ENCODE results near the gene B3GNT9. TPM values are rescaled to one million over a fixed set of nuclear protein-coding genes. Genes with fewer than 3 reads are reported as not detected.

B3GNT9 gene
- total RNA-seq, 1 experiment from 2014 or later, result 4.0 TPM

- POLR2A ChIA-PET (ENCODE audit: unreplicated experiment), result interaction anchor here (0.6 kb wide), 1 partner anchor 48 kb away, joined by 8 read pairs; no protein-coding TSS in a partner anchor
- no peak for TF ChIP-seq EZH2 (IDR thresholded peaks at IDR 0.05; ENCODE audit: low read depth)
- TF ChIP-seq CTCF (conservative IDR thresholded peaks at IDR 0.05), result peak; percentile 70; the same call in 1 of the 2 replicates
- Histone ChIP-seq H3K79me2 (ENCODE audit: low read depth) (peaks cover 30% of the 10 kb centered on the region), H3K27ac (peak within 1 kb of the TSS; percentile 75), H3K4me2 (peak within 1 kb of the TSS; percentile 95), H3K27me3 (ENCODE audit: insufficient read depth, low read depth) (no peaks in the 10 kb centered on the region), H3K36me3 (ENCODE audit: low read depth) (peaks cover 25% of the 10 kb centered on the region; the same call in 1 of the 2 replicates), H3K4me3 (peak within 1 kb of the TSS; percentile 89), H3F3A (ENCODE audit: insufficient read depth, low read depth) (peaks cover 50% of the 10 kb centered on the region), H2AFZ (peak within 1 kb of the TSS; percentile 85), H3K4me1 (replicated peaks; ENCODE audit: insufficient read depth) (peaks cover 40% of the 10 kb centered on the region), H3K9me2 (ENCODE audit: insufficient read depth) (no peaks in the 10 kb centered on the region), H3K9me3 (ENCODE audit: insufficient read depth, low read depth) (no peaks in the 10 kb centered on the region), H4K20me1 (ENCODE audit: insufficient read depth) (peaks cover 12% of the 10 kb centered on the region)
- CTCF ChIA-PET, result interaction anchor here (1.0 to 1.8 kb wide), 3 partner anchors 45 to 245 kb away, joined by 3 to 7 read pairs (median 6); no protein-coding TSS in a partner anchor
- intact Hi-C loops (cut with micrococcal nuclease; ENCODE audit: unreplicated experiment), result loop anchor here (1.0 to 10.0 kb wide), 6 partner anchors 47 to 266 kb away; partner anchors contain the start of genes B3GNT9 and TPPP3
- BruUV-seq (replicated peaks), result no TSS peak
- peak; percentile 65 to 79 for DNase-seq
Measured at GRCh38 chr16:67199011-67199807, 48.4 kb upstream of the B3GNT9 start, which contains the start of gene ELMO3. Gene ELMO3, plus strand, starts transcription at chr16:67199131. Its CDS starts 196 bp downstream, at chr16:67199327.

- no peak overlapping the region for H2AFZ ChIP-seq
- ChIA-PET POLR2A (ENCODE audit: unreplicated experiment) (interaction anchor here (0.6 to 1.1 kb wide), 4 partner anchors 29 to 303 kb away, joined by 4 to 8 read pairs (median 4); no protein-coding TSS in a partner anchor), CTCF (interaction anchor here (0.6 to 1.8 kb wide), 9 partner anchors 28 to 244 kb away, joined by 3 to 10 read pairs (median 4); partner anchors contain the start of gene TMEM208)
- no peaks in the 10 kb centered on the region for H3K9me3 ChIP-seq (ENCODE audit: insufficient read depth, low read depth)
- peak overlapping the region; percentile 75 for H3K27ac ChIP-seq
- H4K20me1 ChIP-seq (ENCODE audit: insufficient read depth), result peaks cover 19% of the 10 kb centered on the region
- intact Hi-C loops (cut with micrococcal nuclease; ENCODE audit: unreplicated experiment), result loop anchor here (2.0 to 10.0 kb wide), 4 partner anchors 47 to 267 kb away; partner anchors contain the start of genes B3GNT9 and TPPP3
- H3K27me3 ChIP-seq (ENCODE audit: insufficient read depth, low read depth), result no peaks in the 10 kb centered on the region
- DNase-seq, result peak; percentile 43 to 74
- peaks cover 57% of the 10 kb centered on the region for H3F3A ChIP-seq (ENCODE audit: insufficient read depth, low read depth)
- peak overlapping the region; percentile 89; the same call in 1 of the 2 replicates for H3K4me3 ChIP-seq
- BruUV-seq (replicated peaks), result no TSS peak
- H3K4me1 ChIP-seq (replicated peaks; ENCODE audit: insufficient read depth), result peaks cover 49% of the 10 kb centered on the region
- peak overlapping the region; percentile 95 for H3K4me2 ChIP-seq
- H3K79me2 ChIP-seq (ENCODE audit: low read depth), result peaks cover 39% of the 10 kb centered on the region
- no peaks in the 10 kb centered on the region for H3K9me2 ChIP-seq (ENCODE audit: insufficient read depth)
- peaks cover 25% of the 10 kb centered on the region; the same call in 1 of the 2 replicates for H3K36me3 ChIP-seq (ENCODE audit: low read depth)
- no peak for TF ChIP-seq EZH2 (IDR thresholded peaks at IDR 0.05; ENCODE audit: low read depth)
- TF ChIP-seq CTCF (conservative IDR thresholded peaks at IDR 0.05), result peak; percentile 78
Measured at GRCh38 chr16:67198238-67198734, 47.5 kb upstream of the B3GNT9 start.

GRCh38 chr16:67197704-67198103, 46.9 kb upstream of the B3GNT9 start:
- Histone ChIP-seq H3K79me2 (ENCODE audit: low read depth) (peaks cover 45% of the 10 kb centered on the region), H3F3A (ENCODE audit: insufficient read depth, low read depth) (peaks cover 57% of the 10 kb centered on the region), H3K27me3 (ENCODE audit: insufficient read depth, low read depth) (no peaks in the 10 kb centered on the region), H3K27ac (no peak overlapping the region; the same call in 1 of the 2 replicates), H3K4me3 (no peak overlapping the region), H3K4me1 (replicated peaks; ENCODE audit: insufficient read depth) (peaks cover 54% of the 10 kb centered on the region), H4K20me1 (ENCODE audit: insufficient read depth) (peaks cover 20% of the 10 kb centered on the region), H3K36me3 (ENCODE audit: low read depth) (peaks cover 25% of the 10 kb centered on the region; the same call in 1 of the 2 replicates), H2AFZ (no peak overlapping the region), H3K4me2 (no peak overlapping the region), H3K9me2 (ENCODE audit: insufficient read depth) (no peaks in the 10 kb centered on the region), H3K9me3 (ENCODE audit: insufficient read depth, low read depth) (no peaks in the 10 kb centered on the region)
- CTCF ChIA-PET, result interaction anchor here (0.6 to 1.8 kb wide), 9 partner anchors 29 to 267 kb away, joined by 3 to 9 read pairs (median 4); partner anchors contain the start of genes FHOD1 and TMEM208
- intact Hi-C loops (cut with micrococcal nuclease; ENCODE audit: unreplicated experiment), result loop anchor here (2.0 to 10.0 kb wide), 4 partner anchors 47 to 267 kb away; partner anchors contain the start of genes B3GNT9 and TPPP3
- no TSS peak for BruUV-seq (replicated peaks)
- peak in 1 of 2 experiments; percentile 26 for DNase-seq
- TF ChIP-seq EZH2 (IDR thresholded peaks at IDR 0.05; ENCODE audit: low read depth) (no peak), CTCF (conservative IDR thresholded peaks at IDR 0.05) (no peak)
- POLR2A ChIA-PET (ENCODE audit: unreplicated experiment), result interaction anchor here (0.6 to 1.1 kb wide), 4 partner anchors 30 to 303 kb away, joined by 4 to 7 read pairs (median 4); no protein-coding TSS in a partner anchor
